Amygdala (tissue), 56 donors: ENCODE measurements around the gene C19orf85.
"Not testable (repeated sequence)": the region's sequence is repeated elsewhere in the genome, so short reads cannot be mapped to it uniquely, and the experiment has no call there.

Source experiments
- DNase-seq, 56 donors: peaks; one replicate each; lab custom pipeline; 2025; lab: John Stamatoyannopoulos, UW

The C19orf85 gene

DNA sequence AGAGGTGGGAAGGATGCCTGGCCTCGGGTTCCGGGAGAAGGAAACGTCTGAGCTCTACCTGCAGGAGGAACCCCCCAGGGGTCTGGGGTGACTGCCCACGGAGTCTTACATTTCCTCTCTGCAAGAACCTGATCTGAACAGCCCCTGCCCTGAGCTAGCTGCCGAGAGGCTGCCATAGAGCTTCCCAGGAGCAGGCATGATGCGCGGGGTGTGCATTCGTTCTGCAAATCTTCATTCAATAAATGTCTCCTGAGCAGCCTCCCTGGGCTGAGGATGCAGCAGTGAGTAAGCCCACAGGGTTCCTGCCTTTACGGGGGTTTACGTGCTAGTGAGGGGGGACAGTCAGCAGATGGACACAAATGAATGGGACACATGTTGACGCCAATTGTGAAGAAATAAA is 19.9 kb downstream of the C19orf85 start:
- DNase-seq, result peak in 5 of 56 donors; percentile 11 to 48 (median 46)

DNA sequence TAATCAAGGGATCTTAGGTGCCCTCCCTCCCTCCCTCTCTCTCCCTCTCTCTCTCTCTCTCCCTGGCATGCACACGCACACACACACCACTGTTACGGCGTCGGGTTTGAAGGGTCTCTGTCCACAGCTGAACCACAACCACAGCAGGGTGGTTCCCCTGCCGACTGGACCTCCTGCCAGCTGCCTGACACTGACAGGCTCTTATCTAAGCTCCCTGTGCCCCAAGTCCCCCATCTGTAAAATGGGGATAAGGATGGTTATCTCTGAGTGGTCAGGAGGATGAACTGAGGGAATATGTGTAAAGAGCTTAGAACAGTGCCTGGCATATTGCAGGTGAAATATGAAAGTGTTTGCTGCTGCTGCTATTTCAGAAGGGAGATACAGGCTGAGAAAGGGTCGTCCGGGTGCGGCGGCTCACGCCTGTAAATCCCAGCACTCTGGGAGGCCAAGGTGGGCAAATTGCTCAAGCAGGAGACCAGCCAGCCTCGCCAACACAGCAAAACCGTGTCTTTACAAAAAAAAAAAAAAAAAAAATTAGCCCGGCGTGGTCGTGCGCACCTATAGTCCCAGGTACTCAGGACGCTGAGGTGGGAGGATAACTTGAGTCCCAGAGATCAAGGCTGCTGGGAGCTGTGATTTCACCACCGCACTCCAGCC is 20.6 kb downstream of the C19orf85 start:
- no peak for DNase-seq

DNA sequence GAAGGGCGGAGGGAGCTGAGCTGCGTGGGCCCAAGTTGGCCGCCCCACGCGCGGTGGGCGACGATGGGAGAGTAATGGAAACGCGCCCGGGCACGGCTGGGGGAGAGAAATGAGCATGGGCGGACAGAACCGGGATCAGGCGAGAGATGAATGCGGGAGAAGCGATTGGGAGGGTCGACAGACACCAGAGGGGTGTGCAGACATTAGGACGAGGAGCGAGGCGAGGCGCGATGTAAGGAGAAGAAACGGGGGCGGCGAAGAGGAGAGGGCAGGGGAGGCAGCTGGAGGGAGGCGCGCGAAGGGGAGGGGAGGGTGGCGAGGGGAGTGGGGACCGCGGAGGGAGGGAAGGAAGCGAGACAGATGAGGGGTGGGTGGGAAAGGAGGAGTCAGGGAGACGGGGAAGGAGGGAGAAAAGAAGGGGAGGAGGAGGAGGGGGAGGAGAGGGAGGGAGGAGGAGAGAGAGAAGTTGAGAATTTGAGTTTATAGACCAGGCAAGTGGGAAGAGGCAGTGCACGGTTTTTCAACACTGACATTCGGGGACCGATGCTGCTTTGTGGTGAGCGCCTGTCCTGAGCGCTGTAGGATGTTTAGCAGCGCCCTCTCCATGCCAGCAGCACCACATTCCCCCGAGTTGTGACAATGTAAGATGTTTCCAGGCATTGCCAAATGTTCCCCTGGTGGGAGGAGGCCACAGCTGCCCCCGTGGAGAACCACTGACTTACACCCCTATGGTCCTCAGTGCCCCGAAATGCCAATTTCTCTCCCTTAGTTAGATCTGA is 21.3 kb downstream of the C19orf85 start, which contains the start of gene SHISA7:
TSS of gene SHISA7 (minus strand) at position 256 of the 779 bp plus-strand sequence. CDS start 437 bp downstream, outside the sequence.
- DNase-seq, result peak in 32 of 56 donors; percentile 21 to 71 (median 50)

DNA sequence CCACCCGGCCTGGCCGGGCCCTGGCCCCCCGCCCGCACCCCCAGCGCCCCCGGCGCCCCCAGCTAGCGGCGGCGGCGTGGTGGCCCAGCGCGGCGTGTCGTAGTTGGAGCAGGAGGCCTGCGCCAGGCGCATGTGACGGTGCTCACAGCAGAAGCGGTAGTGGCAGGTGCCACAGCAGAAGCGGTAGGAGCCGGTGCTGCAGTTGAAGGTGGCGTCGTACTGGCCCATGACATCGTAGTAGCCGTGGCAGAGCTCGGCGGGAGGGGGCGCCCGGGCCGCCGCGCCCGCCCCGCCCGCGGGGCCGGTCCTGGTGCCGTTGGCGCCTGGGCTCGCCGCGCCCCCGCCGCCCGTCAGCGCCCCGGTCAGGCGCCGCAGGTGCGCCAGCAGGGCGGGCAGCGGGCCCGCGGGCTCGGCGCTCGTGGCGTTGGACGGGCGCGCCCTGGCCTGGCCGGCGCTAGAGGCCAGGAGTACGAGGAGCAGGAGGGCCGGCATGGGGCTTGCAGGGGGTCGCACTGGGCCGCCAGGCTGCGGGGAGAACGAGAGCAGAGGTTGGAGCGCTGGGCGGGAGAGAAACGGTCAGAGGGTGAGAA is 22.1 kb downstream of the C19orf85 start:
- peak in 8 of 56 donors; percentile 14 to 50 (median 24) for DNase-seq

DNA sequence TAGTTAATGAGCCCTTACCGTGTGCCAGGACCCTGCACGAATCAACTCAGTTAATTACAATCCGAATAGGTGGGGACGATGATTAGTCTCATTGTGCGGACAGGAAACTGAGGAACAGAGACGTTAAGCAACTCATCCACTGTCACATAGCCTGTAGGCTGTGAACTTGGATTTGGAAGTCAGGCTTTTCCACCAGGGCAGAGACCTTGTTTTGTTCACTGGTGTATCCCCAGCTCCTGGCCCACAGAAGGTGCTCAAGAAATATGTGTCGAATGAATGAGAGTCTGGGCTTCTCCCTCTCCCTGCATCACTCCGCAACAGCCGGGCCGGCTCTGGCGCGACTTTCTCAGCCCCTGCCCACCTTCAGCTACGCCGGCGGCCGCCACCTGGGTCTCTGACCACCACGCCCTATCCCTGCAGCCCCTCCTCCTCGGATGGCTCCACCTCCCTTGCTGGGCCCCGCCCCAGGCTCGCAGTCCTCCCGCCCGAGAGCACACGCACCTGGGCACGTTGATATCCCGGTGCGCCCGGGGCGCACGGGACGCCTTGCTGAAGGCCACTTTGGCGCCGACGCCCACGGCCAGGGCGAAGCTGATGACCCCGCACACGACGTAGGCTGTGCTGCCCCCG is 22.7 kb downstream of the C19orf85 start:
- no peak for DNase-seq

DNA sequence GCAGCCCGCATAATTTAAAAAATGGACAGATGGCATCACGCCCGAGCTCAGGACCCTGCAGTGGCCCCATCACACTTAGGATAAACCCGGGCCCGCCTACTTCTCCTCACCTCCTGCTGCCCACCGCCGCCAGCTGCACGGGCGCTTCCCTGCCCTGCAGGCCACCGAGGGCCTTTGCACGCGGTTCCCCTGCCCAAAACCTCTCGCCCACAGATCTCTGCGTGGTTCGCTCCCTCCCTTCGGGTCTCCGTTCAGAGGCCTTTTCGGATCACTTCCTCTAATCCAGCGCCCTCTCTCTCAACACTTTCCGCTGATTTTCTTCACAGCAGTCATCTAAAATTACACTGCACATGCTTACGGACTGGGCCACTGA is 23.2 kb downstream of the C19orf85 start:
- no peak for DNase-seq

DNA sequence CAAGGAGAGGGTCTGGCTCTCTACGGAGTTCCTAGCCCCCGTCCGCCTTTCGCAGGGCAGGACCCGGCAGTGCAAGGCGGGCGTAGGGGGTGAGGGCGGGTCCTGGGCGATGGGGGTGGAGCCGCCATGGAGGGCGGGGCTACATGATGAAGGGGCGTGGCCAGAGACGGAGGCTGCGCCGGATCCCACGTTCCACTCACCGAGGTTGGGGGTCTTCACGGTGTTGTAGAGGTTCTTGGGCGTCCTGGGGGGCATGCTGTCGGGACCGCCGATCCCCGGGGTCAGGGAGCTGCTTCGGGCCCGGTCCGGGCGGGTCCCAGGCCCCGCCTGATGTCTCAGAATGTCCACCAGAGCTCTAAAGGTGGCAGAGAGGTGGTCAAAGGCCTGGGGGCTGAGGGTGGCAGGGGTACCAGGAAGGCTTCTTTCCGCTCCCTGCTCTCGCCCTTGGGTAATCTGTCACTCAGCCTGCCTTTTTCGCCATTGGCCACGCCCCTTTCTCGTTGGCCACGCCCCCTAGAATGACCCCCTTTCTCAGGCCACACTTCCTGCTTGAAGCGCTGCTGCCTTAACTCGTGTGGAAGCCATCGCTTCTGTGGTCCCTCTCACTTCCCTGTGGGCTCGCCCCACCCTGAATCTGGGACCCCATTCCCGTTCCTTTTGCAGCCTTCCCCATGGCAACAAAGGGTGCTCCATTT is 24.0 kb downstream of the C19orf85 start:
- peak in 2 of 56 donors; percentile 9 to 18 for DNase-seq

DNA sequence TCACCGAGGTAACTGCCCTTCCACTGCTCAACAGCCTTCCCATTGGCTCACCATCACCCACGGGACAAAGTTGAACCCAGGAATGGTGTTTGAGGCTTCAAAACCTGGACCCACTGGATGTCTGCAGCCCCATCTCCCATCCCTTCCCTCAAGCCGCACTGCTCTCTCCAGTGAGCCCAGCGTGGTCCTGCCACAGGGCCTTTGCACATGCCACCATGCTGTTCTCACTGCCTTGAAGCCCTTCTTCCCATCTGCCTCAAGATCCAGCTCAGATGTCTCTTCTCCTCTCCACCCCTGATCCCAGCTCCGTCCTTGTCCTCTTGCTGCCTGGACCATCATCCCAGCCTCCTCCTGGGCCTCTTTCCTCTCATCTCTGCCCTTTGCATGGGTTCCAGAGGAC is 25.5 kb downstream of the C19orf85 start:
- DNase-seq, result no peak

DNA sequence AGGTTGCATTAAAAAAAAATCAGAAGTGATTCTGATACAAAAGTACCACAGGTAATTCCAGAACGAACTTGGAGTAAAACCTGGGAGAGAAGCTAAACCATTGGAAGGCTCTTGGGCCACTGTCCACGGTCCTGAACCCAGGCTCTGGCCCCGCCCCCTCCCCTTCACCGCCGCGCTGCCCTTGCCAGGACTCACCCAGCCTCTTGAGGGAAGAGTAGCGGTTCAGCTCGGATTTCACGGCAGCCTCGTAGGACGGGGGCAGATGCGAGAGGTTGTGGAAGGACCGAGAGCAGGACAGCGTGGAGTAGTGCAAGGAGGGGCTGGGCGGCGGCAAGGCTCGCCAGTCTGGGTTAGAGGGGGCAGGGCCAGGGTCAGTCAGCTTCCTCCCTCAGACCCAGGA is 27.1 kb downstream of the C19orf85 start:
- DNase-seq, result peak in 7 of 56 donors; percentile 10 to 53 (median 22)

DNA sequence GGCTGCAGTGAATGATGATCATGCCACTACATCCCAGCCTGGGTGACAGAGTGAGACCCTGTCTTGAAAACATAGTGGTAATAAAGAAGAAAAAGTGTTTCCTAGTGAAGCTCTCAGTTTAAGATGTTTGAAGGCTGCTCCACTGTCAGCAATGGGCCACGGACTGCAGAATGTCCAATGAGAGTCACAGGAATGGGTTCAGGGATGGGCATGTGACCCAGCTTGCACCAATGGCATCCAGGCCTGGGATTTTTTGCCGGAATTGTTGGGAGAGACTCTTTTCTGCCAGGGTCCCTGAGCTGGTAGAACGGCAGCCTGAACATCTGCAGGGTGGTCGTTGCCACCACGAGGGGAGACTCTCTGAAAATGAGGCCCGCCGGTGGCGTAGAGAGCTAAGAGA is 27.7 kb downstream of the C19orf85 start:
- DNase-seq, result no peak

DNA sequence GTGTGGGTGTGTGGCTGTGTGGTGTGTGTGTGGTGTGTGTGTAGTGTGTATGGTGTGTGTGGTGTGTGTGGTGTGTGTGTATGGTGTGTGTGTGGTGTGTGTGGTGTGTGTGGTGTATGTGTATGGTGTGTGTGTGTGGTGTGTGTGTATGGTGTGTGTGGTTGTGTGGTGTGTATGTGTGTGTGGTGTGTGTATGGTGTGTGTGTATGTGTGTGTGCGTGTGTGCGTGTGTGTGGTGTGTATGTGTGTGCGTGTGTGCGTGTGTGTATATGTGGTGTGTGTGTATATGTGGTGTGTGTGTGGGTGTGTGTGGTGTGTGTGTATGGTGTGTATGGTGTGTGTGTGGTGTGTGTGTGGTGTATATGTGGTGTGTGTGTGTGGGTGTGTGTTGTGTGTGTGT is 29.5 kb downstream of the C19orf85 start:
- DNase-seq, result no peak

DNA sequence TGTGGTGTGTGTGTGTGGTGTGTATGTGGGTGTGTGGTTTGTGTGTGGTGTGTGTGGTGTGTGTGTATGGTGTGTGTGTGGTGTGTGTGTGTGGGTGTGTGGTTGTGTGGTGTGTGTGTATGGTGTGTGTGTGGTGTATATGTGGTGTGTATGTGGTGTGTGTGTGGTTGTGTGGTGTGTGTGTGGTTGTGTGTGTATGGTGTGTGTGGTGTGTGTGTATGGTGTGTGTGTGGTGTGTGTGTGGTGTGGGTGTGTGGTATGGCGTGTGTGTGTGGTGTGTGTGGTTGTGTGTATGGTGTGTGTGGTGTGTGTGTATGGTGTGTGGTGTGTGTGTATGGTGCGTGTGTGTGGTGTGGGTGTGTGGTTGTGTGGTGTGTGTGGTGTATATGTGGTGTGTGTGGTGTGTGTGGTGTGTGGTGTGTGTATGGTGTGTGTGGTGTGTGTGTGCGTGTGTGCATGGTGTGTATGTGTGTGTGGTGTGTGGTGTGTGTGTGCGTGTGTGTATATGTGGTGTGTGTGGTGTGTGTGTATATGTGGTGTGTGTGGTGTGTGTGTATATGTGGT is 30.1 kb downstream of the C19orf85 start:
- no peak for DNase-seq

DNA sequence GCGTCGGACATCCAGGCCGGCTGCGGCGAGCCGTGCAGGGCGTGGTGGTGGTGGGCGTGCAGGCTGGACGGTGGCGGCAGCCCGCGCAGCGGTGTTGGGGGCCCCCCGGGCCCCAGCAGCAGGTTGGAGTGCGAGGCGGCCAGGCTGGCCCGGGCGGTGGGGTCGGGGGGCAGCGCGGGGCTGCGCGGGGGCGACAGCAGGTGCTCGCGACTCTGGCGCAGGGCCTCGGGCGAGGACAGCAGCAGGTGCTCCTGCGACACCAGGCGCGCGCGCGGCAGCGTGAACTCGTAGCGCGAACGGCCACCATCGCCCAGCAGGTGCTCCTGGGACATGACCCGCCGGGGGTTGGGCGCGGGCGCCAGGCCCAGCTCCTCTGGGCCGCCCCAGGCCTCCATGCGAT is 31.3 kb downstream of the C19orf85 start:
- DNase-seq, result no peak

DNA sequence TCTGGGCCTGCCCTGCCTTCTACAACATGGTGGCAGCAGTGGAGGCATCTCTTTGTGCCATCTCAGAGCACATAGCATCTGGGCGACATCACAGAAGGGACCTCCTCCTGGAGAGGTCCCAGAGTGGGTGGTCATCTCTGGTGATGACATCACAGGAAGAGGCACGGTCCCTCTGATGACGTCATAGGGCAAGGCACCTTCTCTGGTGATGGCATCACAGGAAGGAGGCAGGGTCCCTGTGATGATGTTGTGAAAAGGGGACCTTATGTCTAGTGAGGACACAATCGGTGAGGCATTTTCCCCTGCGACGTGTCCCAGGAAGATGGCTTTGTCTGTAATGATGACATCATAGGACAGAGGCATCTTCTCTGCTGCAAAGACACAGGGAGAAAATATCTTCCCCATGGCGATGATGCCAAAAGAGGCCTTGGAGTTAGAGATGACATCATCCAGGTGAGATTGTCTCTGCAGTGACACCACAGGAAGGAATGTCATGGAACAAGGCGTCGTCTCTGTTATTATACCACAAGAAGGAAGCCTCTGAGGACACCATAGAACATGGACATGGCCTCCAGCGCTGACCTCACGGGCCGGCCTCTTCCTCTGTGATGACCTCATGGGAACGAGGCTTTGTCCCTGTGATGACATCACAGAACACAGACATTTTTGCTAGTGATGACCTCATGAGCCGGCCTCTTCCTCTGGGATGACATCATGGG is 32.2 kb downstream of the C19orf85 start:
- no peak for DNase-seq

DNA sequence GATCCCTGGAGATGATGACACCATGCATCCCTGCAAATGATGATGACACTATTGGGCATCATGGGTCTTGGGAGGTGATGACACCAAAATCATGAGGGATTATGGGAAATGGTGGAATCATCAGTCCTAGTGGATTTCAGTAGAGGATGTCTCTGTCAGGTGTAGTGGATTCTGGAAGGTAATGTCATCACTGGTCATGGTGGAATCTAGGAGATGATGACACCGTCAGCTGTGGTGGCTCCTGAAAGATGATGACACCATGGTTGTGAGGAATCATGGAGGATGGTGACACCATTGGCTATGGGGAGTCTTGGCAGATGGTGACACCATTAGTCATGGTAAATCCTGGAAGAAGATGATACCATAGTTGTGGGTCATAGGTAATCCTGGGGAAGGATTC is 33.4 kb downstream of the C19orf85 start:
- no peak for DNase-seq

DNA sequence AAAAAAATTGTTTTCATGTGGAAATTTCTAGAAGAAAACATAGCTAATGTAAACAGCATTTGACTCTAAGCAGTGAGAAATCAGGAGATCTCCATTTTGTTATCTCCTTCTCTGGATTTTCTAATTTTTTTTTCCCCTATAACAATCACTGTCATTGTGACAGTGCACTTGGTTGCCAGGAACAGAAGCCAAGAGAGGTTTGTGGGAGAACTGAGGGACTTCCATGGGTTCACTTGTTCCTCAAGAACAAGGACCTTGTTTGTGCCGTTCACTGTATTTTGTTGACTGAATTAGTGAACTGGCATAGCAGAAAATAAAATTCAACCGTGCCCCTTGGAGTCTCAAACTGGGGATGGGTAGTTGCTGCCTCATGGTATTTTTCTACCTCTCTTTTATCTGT is 38.5 kb downstream of the C19orf85 start:
- DNase-seq, result peak in 32 of 56 donors; percentile 13 to 83 (median 52)

DNA sequence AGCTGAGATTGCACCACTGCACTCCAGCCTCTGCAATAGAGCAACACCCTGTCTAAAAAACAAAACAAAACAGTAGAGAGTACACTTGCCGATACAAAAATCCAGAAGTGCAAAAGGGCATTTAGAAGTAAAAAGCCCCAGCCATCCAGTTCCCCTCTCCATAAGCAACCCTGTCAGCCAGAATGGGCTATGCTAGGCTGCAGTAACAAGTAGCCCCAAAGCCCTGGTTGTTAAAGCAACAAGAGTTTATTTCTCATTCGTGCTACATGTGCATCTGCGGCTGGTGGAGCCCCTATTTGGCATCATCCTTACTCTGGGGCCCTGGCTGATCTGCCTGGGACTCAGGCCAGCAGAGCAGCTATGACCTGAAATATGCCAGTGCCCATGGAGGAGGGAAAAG is 40.0 kb downstream of the C19orf85 start:
- no peak for DNase-seq

DNA sequence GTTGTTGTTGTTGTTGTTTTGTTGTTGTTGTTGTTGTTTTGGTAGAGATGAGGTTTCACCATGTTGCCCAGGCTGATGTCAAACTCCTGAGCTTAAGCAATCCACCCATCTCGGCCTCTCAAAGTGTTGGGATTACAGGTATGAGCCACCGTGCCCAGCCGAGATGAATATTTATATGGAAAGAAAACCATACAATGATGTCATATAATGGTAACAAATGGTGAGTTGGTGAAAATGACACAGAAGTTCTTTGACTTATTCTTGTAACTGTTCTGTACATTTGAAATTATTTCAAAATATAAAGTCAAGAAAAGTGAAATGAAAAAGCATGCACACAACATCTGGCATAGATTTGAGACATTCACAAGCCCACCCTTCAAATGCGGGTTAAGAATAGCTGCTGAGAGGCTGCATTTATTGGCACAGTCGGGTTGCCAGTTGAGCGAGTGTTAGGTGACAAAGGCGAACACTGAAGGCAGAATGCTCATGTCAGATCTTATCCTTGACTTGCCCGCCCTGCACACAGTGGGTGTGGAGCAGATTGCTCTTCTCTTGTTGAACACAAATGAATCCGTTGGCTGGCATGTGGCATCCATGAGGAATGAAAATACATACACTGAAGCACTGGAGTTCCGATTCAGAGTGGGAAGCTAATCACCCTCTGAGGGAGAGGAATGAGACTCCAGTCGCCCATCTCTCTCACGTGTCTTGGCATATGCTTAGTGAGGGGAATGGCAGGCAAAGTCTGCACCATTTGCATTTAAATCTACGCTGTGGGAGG is 41.1 kb downstream of the C19orf85 start:
- DNase-seq, result peak in 1 of 56 donors; percentile 17

DNA sequence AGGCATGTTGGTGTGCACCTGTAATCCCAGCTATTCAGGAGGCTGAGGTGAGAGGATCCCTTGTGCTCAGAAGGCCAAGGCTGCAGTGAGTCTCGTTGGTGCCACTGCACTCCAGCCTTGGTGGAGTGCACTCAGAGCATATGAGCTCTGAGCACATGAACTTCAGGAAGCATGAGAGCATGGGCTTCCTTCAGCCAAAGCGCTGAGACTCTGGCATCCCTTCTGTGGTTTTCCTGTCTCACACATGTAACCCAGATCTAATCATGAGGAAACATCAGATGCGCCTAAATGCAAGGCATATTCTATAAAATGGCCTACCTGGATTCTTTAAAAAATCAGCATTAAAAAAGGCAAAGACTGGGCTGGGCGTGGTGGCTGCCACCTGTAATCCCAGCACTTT is 43.3 kb downstream of the C19orf85 start:
- DNase-seq, result not testable (repeated sequence)
